DMS153 (cell line): ENCODE data around the gene ODAPH.

Experiments
- DNase-seq: peaks from one replicate; lab custom pipeline; 2025; lab: John Stamatoyannopoulos, UW

The ODAPH gene

DNA sequence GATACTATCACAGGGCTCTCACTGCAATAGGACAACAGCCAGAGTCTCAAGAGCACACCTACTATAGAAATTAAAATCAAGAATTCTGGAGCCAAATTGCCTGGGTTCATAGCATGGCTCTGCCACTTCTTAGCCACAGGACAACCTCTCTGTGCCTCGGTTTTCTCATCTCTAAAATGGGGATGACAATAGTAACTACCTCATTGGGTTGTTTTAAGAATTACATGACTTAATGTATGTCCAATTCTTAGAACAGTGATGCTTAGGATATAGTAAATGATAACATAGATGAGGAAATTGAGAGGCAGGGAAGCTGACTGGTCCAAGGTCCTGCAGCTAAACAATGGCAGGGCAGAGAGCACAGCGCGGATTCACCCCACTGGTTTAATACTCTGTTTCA is 11.0 kb upstream of the ODAPH start:
- DNase-seq = no peak

DNA sequence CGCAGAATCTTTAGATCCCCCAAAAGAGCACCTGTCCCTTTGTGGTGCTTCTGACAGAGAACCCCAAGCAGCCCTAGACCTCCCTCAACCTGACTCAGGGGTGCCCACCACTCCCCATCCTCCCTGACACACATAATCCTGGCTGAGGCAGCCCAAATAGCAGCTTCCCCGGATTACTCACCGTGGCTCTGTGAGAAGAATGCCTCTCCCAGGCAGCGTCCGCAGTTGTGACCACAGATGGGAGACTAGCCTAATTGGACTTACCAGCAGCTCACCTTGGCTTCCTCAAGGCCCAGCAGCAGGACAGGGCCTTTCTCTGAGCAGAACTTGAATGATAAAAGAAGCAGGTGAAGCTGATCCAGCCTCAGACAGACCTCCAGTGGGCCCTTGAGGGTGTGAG is 10.3 kb upstream of the ODAPH start:
- no peak for DNase-seq

DNA sequence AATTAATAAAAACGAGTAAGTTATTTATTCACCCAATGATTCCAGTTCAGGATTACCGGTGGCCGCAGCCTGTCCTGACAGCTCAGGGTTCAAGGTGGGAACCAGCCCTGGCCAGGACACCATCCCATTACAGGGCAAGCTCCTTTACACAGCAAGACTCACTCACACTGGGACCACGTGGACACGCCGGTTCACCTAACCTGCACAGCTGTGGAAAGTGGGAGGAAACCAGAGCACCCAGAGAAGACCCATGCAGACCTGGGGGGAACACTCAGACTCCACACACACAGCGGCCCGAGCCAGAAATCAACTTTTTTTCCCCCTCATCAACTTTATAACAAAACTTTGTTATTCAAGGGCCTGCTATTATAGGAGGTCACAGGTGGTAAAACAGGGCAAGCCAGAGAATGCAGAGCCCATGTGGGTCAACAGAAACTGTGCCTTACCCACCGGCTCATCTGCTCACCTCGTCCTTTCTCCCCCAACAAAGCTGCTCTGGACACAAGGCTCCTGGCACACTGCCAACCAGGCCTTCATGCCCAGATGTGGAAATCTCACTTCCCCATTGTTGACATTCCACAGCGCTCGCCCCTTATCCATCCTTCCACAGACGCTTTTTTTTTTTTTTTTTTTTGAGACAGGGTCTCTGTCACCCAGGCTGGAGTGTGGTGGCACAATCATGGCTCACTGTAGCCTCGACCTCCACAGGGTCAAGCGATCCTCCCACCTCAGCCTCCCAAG is 8.0 kb upstream of the ODAPH start:
- DNase-seq = no peak

DNA sequence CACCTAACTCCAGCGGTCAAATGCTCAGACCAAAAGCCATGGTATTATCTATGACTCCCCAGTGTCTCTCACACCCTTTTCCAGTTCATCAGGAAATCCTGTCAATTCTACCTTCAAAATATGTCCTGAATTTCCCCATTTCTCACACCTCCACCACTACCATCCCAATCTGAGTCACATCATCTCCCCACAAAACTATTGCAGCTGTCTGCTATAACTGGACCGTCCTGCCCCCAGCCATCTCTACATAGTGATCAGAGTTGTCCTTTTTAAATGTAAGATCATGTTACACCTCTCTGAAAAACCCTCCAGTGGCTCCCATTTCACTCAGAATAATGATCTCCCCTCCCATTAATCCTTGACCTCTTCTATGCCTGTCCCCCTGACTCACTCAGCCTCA is 6.8 kb upstream of the ODAPH start:
- DNase-seq = no peak

DNA sequence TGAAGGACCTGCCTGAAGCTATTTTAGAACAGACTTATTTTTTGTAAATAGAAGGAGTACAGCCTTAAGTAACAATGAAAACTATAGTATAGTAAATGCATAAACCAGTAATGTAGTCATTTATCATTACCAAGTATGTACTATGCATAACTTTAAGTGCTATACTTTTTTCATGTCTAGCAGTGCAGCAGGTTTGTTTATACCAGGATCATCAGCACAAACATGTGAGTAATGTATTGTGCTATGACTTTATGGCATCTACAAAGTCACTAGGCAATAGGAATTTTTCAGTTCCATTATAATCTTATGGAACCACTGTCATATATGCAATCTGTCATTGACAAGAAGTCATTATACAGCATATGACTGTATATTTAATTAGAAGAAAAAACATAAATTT is 3.4 kb upstream of the ODAPH start:
- DNase-seq = no peak

DNA sequence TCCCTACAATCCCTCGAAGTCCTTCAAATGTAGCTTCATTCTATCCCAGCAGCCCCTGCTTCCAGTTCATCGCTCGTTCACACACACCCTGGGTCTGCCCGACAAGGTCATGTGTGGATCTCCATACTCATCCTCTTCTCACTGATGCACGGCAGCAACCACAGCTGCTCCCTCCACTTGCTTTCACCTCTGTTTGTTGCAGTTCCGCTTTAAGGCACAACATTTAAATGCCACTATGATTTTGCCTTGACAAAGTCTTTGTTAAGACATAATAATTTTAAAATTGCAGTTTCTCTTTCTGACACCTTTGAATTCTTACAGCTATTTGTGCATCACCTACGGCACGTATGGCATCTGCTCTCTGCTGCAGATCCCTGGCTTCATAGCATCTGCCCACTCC is 1.8 kb downstream of the ODAPH start:
- no peak for DNase-seq

DNA sequence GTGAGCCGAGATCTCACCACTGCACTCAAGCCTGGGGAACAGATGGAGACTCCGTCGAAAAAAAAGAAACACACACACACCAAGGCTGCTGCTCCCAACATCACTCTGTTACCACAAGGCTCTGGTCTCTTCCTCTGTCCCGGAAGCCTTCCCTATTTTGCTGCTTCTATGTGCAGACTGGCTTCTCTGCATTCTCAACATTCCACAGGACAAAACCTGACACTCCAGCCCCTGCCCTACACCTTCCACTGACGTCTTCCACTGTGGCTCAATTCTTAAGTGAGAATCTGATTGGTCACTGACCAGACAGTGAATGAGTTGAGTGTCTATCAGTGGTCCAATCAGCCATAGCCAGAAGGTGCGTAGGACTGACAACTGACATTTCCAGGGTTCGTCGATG is 5.9 kb downstream of the ODAPH start:
- DNase-seq = no peak

DNA sequence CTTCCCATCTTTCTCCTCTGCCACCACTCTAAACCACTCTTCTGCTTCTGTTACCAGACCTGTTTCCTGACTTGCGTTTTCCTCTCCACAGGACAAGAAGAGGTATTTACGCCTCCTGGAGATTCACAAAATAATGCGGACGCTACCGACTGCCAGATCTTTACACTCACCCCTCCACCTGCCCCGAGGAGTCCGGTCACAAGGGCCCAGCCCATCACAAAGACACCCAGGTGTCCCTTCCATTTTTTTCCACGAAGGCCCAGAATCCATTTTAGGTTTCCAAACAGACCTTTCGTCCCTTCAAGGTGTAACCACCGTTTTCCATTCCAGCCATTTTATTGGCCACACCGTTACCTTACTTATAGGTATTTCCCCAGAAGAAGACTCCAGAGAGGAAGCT is 8.2 kb downstream of the ODAPH start:
- DNase-seq = no peak

DNA sequence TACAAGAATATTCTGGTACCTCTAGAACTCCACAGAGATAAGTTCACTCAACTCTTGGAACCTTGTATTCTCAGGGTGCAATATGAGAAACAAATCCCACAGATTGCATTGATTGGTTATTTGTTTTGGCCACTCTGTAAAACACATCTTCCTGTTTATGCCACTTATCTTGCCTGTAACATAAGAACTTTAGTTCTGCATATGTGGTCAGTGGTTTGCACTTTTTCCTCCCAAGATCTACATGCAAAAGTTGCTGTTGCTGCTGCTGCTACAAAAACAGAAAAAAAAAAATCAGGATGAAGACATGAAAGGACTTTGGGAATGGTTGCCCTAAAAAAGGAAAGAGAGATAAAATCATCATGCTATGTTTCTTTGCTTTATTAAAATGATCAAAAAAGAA is 9.6 kb downstream of the ODAPH start:
- no peak for DNase-seq

DNA sequence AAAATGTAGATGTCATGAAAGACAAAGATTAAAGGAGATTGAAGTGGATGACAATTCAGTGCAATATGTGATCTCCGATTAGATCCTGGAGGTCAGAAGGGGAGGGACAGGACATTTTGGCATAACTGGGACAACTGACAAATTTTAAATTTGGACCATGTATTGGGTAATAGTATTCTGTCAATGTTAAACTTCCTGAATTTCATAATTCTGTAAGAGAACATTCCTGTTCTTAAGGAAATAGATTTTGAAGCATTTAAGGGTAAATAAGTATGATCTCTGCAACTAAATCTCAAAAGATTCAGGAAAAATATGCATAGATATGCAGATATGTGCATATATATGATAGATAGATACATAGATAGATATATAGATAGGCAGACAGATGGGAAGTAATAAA is 11.0 kb downstream of the ODAPH start:
- no peak for DNase-seq

DNA sequence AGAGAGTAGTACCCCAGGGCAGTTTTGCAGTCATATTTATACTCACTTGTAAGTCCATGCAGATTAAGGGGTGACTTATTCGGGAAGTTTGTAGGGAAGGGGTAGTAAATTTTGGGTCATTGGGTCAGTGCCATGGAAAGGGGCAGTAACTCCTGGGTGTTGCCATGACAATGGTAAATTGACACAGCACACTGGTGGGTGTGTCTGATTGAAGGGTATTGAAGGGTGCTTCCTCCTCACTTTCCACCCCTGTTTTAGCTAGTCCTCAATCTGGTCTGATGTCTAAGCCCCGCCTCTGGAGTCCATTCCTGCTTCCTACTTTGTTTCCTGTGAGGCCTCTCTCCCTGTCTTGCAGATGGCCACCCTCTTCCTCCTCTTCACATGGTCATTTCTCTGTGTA is 11.9 kb downstream of the ODAPH start:
- no peak for DNase-seq

DNA sequence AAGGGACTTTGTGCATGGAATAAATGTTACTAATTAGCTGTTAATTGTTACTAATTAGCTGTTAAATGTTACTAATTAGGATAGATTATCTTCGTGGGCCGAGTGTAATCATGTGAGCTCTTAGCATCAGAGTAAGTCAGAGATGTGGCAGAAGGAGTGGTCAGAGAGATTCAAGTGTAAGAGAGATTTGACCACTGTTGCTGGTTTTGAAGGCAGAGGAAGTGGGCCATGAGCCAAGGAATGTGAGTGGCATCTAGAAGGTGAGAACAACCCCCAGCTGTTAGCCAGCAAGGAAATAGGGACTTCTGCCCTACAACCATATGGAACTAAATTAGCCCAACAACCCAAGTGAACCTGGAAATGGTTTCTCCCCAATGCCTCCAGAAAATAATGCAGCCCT is 28.2 kb downstream of the ODAPH start:
- no peak for DNase-seq

DNA sequence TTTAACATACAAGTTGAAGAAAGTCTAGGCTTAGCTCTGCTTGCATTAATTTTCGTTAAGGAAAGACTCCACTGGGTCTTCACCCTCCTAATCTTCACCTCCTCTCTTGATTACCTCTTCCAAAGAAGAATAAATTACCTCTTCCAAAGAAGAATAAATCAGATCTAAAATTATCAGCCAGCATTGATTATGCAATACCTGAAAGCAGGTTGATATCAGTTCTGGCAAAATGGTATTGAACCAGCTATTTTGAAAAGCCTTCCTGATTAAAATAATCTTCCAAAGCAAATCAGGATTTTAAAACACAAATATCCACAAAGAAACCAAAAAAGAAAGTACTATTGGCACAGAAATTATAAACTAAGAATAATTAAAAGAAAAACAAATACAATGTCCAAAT is 37.5 kb downstream of the ODAPH start:
- no peak for DNase-seq

DNA sequence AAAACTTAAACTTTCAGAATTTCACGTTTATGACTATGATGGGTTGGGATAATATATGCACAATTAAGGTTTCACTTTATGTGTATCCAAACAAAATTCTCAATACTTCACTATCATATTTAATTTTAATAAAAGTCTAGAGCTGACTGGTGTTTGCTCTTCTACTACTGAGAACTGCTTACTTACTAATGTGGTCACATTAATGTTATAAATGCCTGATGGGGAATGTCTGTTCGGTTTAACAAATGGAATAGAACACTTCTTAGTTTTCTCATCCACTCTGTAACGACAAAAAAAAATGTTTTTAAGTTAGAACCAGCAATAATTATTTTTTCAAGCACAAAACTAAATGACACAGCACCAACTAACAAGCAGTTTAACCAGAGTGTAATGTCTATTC is 40.2 kb downstream of the ODAPH start:
- DNase-seq = no peak

DNA sequence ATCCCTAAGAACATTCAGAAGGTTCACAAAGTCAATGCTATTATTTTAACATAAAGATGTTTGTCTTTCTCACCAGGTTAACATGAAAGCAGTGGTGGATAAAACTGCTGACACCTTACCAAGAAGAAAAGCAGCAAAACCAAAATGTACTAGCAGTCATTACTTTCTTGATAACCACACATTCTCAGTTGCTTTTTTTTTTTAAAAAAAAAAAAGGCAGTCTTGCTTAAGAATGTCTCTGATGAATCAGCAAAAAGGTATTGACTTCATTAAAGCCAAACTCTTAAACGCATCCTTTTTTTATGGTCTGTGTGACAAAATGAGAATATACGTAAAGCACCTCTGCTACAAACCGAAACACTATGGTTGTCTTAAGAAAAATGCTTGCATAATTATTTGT is 42.5 kb downstream of the ODAPH start:
- DNase-seq = no peak

DNA sequence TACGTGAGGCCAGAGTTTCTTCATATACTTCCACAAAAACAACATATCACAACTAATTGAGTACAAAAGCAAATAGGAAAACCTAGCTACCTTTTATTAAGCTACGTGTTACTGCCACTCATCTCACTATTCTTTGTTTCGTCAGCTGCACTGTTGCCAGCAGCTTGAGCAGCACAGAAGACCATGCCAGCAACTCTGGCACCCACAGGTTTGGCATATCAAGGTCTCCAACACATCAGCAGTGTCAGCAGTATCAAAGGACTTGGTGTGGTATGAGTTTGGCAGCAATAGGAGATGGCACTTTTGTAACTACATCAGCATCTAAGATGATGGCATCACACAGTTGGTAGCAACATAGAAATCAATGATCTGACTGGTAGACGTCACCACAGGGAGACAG is 43.8 kb downstream of the ODAPH start:
- no peak for DNase-seq

DNA sequence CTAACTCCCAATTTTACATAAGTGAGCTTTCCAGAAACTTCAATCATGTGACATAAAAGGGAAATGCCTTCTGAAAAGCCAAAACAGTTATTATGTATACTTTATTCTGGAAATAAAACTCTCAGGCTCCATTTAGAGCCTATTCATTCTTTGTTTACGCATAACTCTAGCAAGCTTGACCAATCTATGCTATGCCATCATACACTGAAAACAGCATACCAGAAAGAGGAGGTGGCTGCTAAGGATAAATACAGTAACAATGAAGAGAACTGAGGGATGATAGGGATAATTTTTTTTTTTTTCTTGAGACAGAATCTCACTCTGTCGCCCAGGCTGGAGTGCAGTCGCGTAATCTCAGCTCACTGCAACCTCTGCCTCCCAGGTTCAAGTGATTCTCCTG is 50.1 kb downstream of the ODAPH start:
- no peak for DNase-seq

DNA sequence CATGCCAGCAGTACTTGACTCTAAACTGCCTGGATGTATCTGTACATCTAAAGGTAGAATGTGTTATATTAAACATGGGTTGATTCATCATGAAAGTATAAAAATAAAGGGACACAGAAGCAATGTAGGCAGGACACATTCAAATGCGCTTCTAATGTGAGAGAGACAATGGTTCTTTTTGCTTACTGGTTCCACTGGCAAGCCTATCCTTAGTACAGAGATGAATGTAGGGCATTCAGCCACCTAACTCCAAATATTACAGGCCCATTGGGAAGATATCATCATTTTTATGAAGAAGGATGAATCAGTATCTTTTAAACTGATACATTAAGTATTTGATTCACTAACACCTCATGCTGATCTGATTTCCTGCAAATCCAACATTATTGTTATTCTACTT is 56.4 kb downstream of the ODAPH start:
- DNase-seq = no peak
